DND-41 (cell line): ENCODE data around the gene PAXIP1.

ENCODE experiments used
- ATAC-seq: fragments of 200-7000 bp; cut with Tn5 transposase; 3 replicates; pipeline ENCODE4 v1.9.1; 2021; ENCODE audit warnings: low read depth; ENCODE audit not compliant: insufficient read depth
- DNase-seq: peaks from one replicate; pipeline ENCODE4 v3.0.0-alpha.2; 2020
- H2AFZ ChIP-seq: 2 replicates; pipeline ENCODE4 v1.6.0; 2012; ENCODE audit warnings: low read depth, low read length
- H3K27ac ChIP-seq: 2 replicates; pipeline ENCODE4 v1.5.1; 2012; ENCODE audit warnings: low read length, inconsistent platforms
- H3K27me3 ChIP-seq: fragments of 200-600 bp; sonication (generic); 2 replicates; pipeline ENCODE4 v1.6.0; 2012; ENCODE audit warnings: low read length, mild to moderate bottlenecking, inconsistent platforms; ENCODE audit not compliant: insufficient read depth, poor library complexity
- H3K36me3 ChIP-seq: 2 replicates; pipeline ENCODE4 v1.5.1; 2012; ENCODE audit warnings: low read length, inconsistent platforms; ENCODE audit not compliant: insufficient read depth
- H3K4me1 ChIP-seq: 2 replicates; pipeline ENCODE4 v1.5.1; 2012; ENCODE audit warnings: mild to moderate bottlenecking, low read length; ENCODE audit not compliant: insufficient read depth
- H3K4me2 ChIP-seq: 2 replicates; pipeline ENCODE4 v1.6.0; 2012; ENCODE audit warnings: mild to moderate bottlenecking, moderate library complexity, low read length, inconsistent platforms; ENCODE audit not compliant: insufficient read depth
- H3K4me3 ChIP-seq, 2 experiments: fragments of 200-600 bp in 1 of 2; shearing (Covaris generic) in 1 of 2; 2 replicates each; pipeline ENCODE4 v1.5.1; 2012 to 2016; ENCODE audit warnings: inconsistent platforms in 2 of 2, low read length in 2 of 2, mild to moderate bottlenecking in 2 of 2, low read depth in 1 of 2, moderate library complexity in 1 of 2
- H3K79me2 ChIP-seq: 2 replicates; pipeline ENCODE4 v1.6.0; 2012; ENCODE audit warnings: low read length, inconsistent platforms; ENCODE audit not compliant: insufficient read depth
- H3K9ac ChIP-seq: 2 replicates; pipeline ENCODE4 v1.6.0; 2012; ENCODE audit warnings: low read depth, mild to moderate bottlenecking, inconsistent platforms, low read length, moderate library complexity
- H3K9me3 ChIP-seq: 2 replicates; pipeline ENCODE4 v1.5.1; 2012; ENCODE audit warnings: low read length, moderate library complexity, mild to moderate bottlenecking, inconsistent platforms; ENCODE audit not compliant: insufficient read depth, severe bottlenecking
- H4K20me1 ChIP-seq: 2 replicates; pipeline ENCODE4 v1.6.0; 2012; ENCODE audit warnings: low read length; ENCODE audit not compliant: insufficient read depth
- EZH2 ChIP-seq: IDR thresholded peaks from 3 replicates; pipeline ENCODE4 v1.6.1; 2012; ENCODE audit warnings: borderline replicate concordance, low read depth, mild to moderate bottlenecking, moderate library complexity, low read length, inconsistent platforms; ENCODE audit not compliant: severe bottlenecking
- TF ChIP-seq, protein P1 (sequence below): IDR thresholded peaks from 2 replicates; pipeline ENCODE4 v1.5.1; 2012; ENCODE audit warnings: borderline replicate concordance, low read length, moderate library complexity, mild to moderate bottlenecking; ENCODE audit not compliant: poor library complexity, severe bottlenecking; ENCODE audit errors: extremely low read depth

Gene PAXIP1

DNA sequence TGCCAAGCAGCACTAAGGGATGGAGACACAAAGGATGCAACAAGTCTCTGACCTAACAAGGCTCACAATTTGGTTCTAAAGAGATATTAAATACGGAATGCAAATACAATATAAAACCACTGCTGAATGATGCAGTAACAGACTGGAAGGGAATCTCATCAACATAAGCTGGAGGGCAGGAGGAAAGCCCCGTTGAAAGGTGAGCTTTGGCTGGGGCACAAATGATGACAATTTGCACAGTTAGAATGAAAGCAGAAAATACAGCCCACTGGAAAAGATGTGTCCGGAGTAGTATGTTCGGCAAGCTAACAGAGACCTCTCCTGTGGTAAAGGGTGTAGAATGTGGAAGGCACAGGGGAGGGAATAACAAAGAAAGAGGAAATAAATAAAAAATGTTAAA lies 26.1 kb downstream of the PAXIP1 start:
- Histone ChIP-seq H3K9ac (no peak overlapping the region), H3K4me3 (no peak overlapping the region), H3K79me2 (peaks cover 45% of the 10 kb centered on the region), H2AFZ (no peak overlapping the region), H3K36me3 (peaks cover 81% of the 10 kb centered on the region), H3K4me1 (no peaks in the 10 kb centered on the region), H3K27ac (no peak overlapping the region), H4K20me1 (peaks cover 23% of the 10 kb centered on the region; the same call in 1 of the 2 replicates), H3K4me2 (no peak overlapping the region), H3K9me3 (no peaks in the 10 kb centered on the region), H3K27me3 (no peaks in the 10 kb centered on the region)
- DNase-seq (no peak), ATAC-seq (no peak)
- TF ChIP-seq EZH2: no peak
- TF ChIP-seq, protein P1, sequence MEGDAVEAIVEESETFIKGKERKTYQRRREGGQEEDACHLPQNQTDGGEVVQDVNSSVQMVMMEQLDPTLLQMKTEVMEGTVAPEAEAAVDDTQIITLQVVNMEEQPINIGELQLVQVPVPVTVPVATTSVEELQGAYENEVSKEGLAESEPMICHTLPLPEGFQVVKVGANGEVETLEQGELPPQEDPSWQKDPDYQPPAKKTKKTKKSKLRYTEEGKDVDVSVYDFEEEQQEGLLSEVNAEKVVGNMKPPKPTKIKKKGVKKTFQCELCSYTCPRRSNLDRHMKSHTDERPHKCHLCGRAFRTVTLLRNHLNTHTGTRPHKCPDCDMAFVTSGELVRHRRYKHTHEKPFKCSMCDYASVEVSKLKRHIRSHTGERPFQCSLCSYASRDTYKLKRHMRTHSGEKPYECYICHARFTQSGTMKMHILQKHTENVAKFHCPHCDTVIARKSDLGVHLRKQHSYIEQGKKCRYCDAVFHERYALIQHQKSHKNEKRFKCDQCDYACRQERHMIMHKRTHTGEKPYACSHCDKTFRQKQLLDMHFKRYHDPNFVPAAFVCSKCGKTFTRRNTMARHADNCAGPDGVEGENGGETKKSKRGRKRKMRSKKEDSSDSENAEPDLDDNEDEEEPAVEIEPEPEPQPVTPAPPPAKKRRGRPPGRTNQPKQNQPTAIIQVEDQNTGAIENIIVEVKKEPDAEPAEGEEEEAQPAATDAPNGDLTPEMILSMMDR: no peak

DNA sequence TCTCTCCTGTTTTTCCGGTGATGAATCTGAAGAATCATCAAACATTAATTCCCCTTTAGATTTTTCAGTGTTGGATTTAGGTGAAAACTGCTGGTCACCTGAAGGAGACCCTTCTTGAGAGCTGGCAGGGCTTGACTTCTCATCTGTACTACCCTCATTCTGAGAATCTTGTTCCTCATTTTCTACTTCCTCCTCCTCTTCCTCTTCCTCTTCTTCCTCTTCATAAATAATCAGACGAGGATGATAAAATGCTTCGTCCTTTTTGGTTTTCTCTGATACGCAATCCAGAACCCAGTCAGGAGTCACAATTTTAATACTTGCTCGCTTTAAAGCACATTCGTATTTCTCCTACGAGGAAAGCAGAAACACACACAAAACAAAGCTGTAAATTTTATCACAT lies 26.9 kb downstream of the PAXIP1 start:
- no peak overlapping the region for H3K4me3 ChIP-seq
- no peaks in the 10 kb centered on the region for H3K4me1 ChIP-seq
- H3K79me2 ChIP-seq: peaks cover 53% of the 10 kb centered on the region
- no peak overlapping the region for H2AFZ ChIP-seq
- H3K27ac ChIP-seq: no peak overlapping the region
- ATAC-seq (no peak), DNase-seq (no peak)
- H3K4me2 ChIP-seq: no peak overlapping the region
- no peaks in the 10 kb centered on the region for H3K9me3 ChIP-seq
- peaks cover 27% of the 10 kb centered on the region for H4K20me1 ChIP-seq
- H3K9ac ChIP-seq: no peak overlapping the region
- H3K36me3 ChIP-seq: peaks cover 84% of the 10 kb centered on the region
- TF ChIP-seq, protein P1: no peak
- TF ChIP-seq EZH2: no peak
- no peaks in the 10 kb centered on the region for H3K27me3 ChIP-seq

DNA sequence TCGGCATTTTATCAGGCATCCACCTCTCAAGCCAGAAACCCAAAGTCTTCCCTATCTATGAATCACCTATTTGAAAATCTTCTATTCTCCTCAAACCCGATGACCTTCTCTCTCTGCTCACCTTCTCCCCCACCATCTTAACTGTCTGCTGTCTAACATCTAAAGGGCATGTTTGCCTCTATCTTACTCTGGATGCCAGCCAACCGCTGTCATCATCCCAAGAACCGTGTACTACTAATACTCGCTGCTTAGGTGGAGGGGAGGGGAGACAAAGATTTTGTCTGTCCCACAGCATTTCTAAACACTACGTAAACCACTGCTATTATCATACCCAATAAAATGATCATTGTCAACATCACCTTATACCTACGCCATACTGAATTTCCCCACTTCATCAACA lies 29.5 kb downstream of the PAXIP1 start:
- Histone ChIP-seq H3K4me3 (no peak overlapping the region), H2AFZ (no peak overlapping the region), H3K27ac (no peak overlapping the region), H3K9ac (no peak overlapping the region), H3K79me2 (peaks cover 61% of the 10 kb centered on the region), H4K20me1 (peaks cover 38% of the 10 kb centered on the region), H3K4me1 (no peaks in the 10 kb centered on the region), H3K4me2 (no peak overlapping the region), H3K9me3 (no peaks in the 10 kb centered on the region), H3K36me3 (peaks cover 92% of the 10 kb centered on the region), H3K27me3 (no peaks in the 10 kb centered on the region)
- no peak for TF ChIP-seq EZH2
- TF ChIP-seq, protein P1: no peak
- DNase-seq (no peak), ATAC-seq (no peak)
